Measurements from ENCODE around the gene RUSC1. TPM values are rescaled to one million over a fixed set of nuclear protein-coding genes. Genes with fewer than 3 reads are reported as not detected.

The RUSC1 gene
- total and polyA plus RNA-seq, 2 experiments from 2014 or later: 30.4 to 31.9 TPM

DNA sequence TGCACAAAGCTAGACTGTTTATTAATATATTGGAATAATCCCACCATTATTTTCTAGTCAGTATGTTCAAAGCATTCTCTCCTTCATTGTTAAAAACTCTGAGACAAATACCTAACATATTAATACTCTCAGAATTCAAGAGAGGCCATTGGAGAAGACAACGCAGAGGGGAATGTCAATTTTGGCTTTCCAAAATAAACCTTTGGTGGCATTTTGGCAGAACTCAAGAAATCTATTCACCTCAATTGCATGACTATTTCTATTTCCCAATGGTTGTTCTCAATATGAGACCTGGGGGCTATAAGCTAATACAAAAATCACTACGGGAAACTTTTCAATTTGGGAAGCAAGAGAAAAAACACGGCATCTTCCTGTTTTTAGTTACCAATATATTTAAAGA, 58.5 kb downstream of the RUSC1 start:
- H3K27me3 ChIP-seq (replicated peaks; ENCODE audit: insufficient read depth): no peaks in the 10 kb centered on the region
- H3K27ac ChIP-seq: peak overlapping the region; percentile 30
- WGBS, 2 experiments (ENCODE audit: low coverage in 1 of 2, low lambda C conversion rate in 2 of 2, missing lambda C conversion rate in 2 of 2): 50 to 54% methylated on average over 3 of the region's 3 CpGs
- H3F3A ChIP-seq (ENCODE audit: insufficient read depth): peaks cover 20% of the 10 kb centered on the region
- TF ChIP-seq EZH2 (IDR thresholded peaks at IDR 0.05; ENCODE audit: insufficient read depth, poor library complexity, severe bottlenecking) (no peak), EZH2phosphoT487 (IDR thresholded peaks at IDR 0.05; ENCODE audit: insufficient read depth, low read depth) (no peak)
- H3K9me3 ChIP-seq (ENCODE audit: low read depth): no peaks in the 10 kb centered on the region
- H3K9me2 ChIP-seq (ENCODE audit: insufficient read depth): no peaks in the 10 kb centered on the region
- no peaks in the 10 kb centered on the region for H4K20me1 ChIP-seq (ENCODE audit: insufficient read depth)
- peaks cover 10% of the 10 kb centered on the region for H3K4me1 ChIP-seq (ENCODE audit: insufficient read depth)
- H3K4me3 ChIP-seq: no peak overlapping the region
- DNase-seq: peak; percentile 25
- H3K36me3 ChIP-seq (ENCODE audit: low read depth): peaks cover 37% of the 10 kb centered on the region
- in situ Hi-C loops (cut with MboI): no loop called here
- H3K4me2 ChIP-seq (ENCODE audit: unreplicated experiment): peak overlapping the region; percentile 9
- H3K79me2 ChIP-seq (ENCODE audit: insufficient read depth): no peaks in the 10 kb centered on the region
- H3K9ac ChIP-seq: no peak overlapping the region
- no peak overlapping the region for H2AFZ ChIP-seq

DNA sequence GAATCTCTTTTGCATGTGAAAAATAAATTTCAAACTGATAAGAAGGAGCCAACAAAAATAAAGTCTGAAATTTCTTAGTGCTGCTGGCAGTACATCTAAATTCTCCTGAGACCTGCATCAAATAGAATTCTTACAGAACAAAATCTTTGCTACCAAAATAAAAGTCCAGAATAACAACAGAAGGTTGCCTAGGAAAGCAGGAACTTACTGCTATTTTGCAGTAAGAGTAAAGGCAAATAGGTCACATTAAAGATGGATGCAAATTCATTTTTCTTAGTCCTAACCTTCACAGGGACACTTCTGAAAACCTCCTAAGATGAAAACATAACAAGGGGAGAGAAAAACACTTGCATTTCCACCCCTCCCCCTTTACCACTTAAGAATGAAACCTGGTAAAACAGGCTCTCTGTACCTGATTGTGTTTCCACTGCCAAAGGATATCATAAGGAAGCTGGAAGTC, 59.0 kb downstream of the RUSC1 start:
- Histone ChIP-seq H3K4me1 (ENCODE audit: insufficient read depth) (peaks cover 10% of the 10 kb centered on the region), H3K27me3 (replicated peaks; ENCODE audit: insufficient read depth) (no peaks in the 10 kb centered on the region), H3K9me2 (ENCODE audit: insufficient read depth) (no peaks in the 10 kb centered on the region), H3K27ac (peak overlapping the region; percentile 30), H3F3A (ENCODE audit: insufficient read depth) (peaks cover 20% of the 10 kb centered on the region), H3K4me2 (ENCODE audit: unreplicated experiment) (peak overlapping the region; percentile 9), H3K9ac (no peak overlapping the region), H3K9me3 (ENCODE audit: low read depth) (no peaks in the 10 kb centered on the region), H2AFZ (0 out of 2 replicates have a peak overlapping the region, but pooled peaks have one; percentile 13), H3K79me2 (ENCODE audit: insufficient read depth) (no peaks in the 10 kb centered on the region), H3K36me3 (ENCODE audit: low read depth) (peaks cover 33% of the 10 kb centered on the region), H3K4me3 (no peak overlapping the region), H4K20me1 (ENCODE audit: insufficient read depth) (no peaks in the 10 kb centered on the region)
- in situ Hi-C loops (cut with MboI): no loop called here
- DNase-seq: peak; percentile 77
- TF ChIP-seq EZH2phosphoT487 (IDR thresholded peaks at IDR 0.05; ENCODE audit: insufficient read depth, low read depth) (no peak), EZH2 (IDR thresholded peaks at IDR 0.05; ENCODE audit: insufficient read depth, poor library complexity, severe bottlenecking) (no peak)

MicroRNAs encoded within 50 kb of the gene (microRNA counts, 767-probe panel; counts per million panel counts)
- 447 counts per million, percentile 86 among the panel's probes with 10 or more counts for microRNA hsa-miR-555

Small RNA genes within 50 kb of the gene (microRNA-seq; reads per million reads assigned to microRNA genes)
- not detected for gene MIR555 (ENCODE audit: borderline number of aligned reads)

Small RNA genes within 50 kb of the gene (small RNA-seq; reads per million reads assigned to genes)
- gene RNU6-106P (ENCODE audit: low read depth, low replicate concordance): not detected

Other genes with a start within 250 kb of the RUSC1 start
- 1.4 and 3.0 TPM in 2 replicates for gene EFNA3, start 242.1 kb upstream of the RUSC1 start, total RNA-seq (2014; rRNA removed; shearing (Covaris generic))
- gene EFNA3, start 242.1 kb upstream of the RUSC1 start, polyA plus RNA-seq (2016; fragmentation: Nextera tagmentation; extraction: Ambion mirVana): 2.5 and 2.7 TPM in 2 replicates
- not detected in 2 replicates for gene EFNA1, start 193.0 kb upstream of the RUSC1 start, total RNA-seq (2014; rRNA removed; shearing (Covaris generic))
- gene EFNA1, start 193.0 kb upstream of the RUSC1 start, polyA plus RNA-seq (2016; fragmentation: Nextera tagmentation; extraction: Ambion mirVana): not detected in 2 replicates
- gene SLC50A1, start 185.0 kb upstream of the RUSC1 start, total RNA-seq (2014; rRNA removed; shearing (Covaris generic)): 33.4 and 34.1 TPM in 2 replicates
- gene SLC50A1, start 185.0 kb upstream of the RUSC1 start, polyA plus RNA-seq (2016; fragmentation: Nextera tagmentation; extraction: Ambion mirVana): 55.1 and 58.3 TPM in 2 replicates
- 21.8 and 50.7 TPM in 2 replicates for gene DPM3, start 180.4 kb upstream of the RUSC1 start, total RNA-seq (2014; rRNA removed; shearing (Covaris generic))
- 75.3 and 82.3 TPM in 2 replicates for gene DPM3, start 180.4 kb upstream of the RUSC1 start, polyA plus RNA-seq (2016; fragmentation: Nextera tagmentation; extraction: Ambion mirVana)
- gene KRTCAP2, start 147.6 kb upstream of the RUSC1 start, total RNA-seq (2014; rRNA removed; shearing (Covaris generic)): 92.7 and 189 TPM in 2 replicates
- gene KRTCAP2, start 147.6 kb upstream of the RUSC1 start, polyA plus RNA-seq (2016; fragmentation: Nextera tagmentation; extraction: Ambion mirVana): 480 and 484 TPM in 2 replicates
- gene TRIM46, start 147.0 kb upstream of the RUSC1 start, total RNA-seq (2014; rRNA removed; shearing (Covaris generic)): 3.4 TPM in 2 replicates
- gene TRIM46, start 147.0 kb upstream of the RUSC1 start, polyA plus RNA-seq (2016; fragmentation: Nextera tagmentation; extraction: Ambion mirVana): 1.6 and 2.1 TPM in 2 replicates
- gene THBS3, start 113.0 kb upstream of the RUSC1 start, total RNA-seq (2014; rRNA removed; shearing (Covaris generic)): 20.6 and 21.4 TPM in 2 replicates
- 14.9 and 16.6 TPM in 2 replicates for gene THBS3, start 113.0 kb upstream of the RUSC1 start, polyA plus RNA-seq (2016; fragmentation: Nextera tagmentation; extraction: Ambion mirVana)
- gene MTX1, start 112.2 kb upstream of the RUSC1 start, total RNA-seq (2014; rRNA removed; shearing (Covaris generic)): 39.6 and 61.4 TPM in 2 replicates
- 69.2 and 78.6 TPM in 2 replicates for gene MTX1, start 112.2 kb upstream of the RUSC1 start, polyA plus RNA-seq (2016; fragmentation: Nextera tagmentation; extraction: Ambion mirVana)
- gene ENTREP3, start 65.4 kb upstream of the RUSC1 start, total RNA-seq (2014; rRNA removed; shearing (Covaris generic)): 6.4 and 8.0 TPM in 2 replicates
- 8.0 TPM in 2 replicates for gene ENTREP3, start 65.4 kb upstream of the RUSC1 start, polyA plus RNA-seq (2016; fragmentation: Nextera tagmentation; extraction: Ambion mirVana)
- 53.6 and 80.5 TPM in 2 replicates for gene SCAMP3, start 58.5 kb upstream of the RUSC1 start, total RNA-seq (2014; rRNA removed; shearing (Covaris generic))
- 135 and 141 TPM in 2 replicates for gene SCAMP3, start 58.5 kb upstream of the RUSC1 start, polyA plus RNA-seq (2016; fragmentation: Nextera tagmentation; extraction: Ambion mirVana)
- gene CLK2, start 47.4 kb upstream of the RUSC1 start, total RNA-seq (2014; rRNA removed; shearing (Covaris generic)): 16.8 and 24.0 TPM in 2 replicates
- 10.2 and 10.4 TPM in 2 replicates for gene CLK2, start 47.4 kb upstream of the RUSC1 start, polyA plus RNA-seq (2016; fragmentation: Nextera tagmentation; extraction: Ambion mirVana)
- gene HCN3, start 43.4 kb upstream of the RUSC1 start, total RNA-seq (2014; rRNA removed; shearing (Covaris generic)): 0.76 and 1.4 TPM in 2 replicates
- gene HCN3, start 43.4 kb upstream of the RUSC1 start, polyA plus RNA-seq (2016; fragmentation: Nextera tagmentation; extraction: Ambion mirVana): 1.6 and 1.9 TPM in 2 replicates
- not detected in 2 replicates for gene PKLR, start 19.5 kb upstream of the RUSC1 start, total RNA-seq (2014; rRNA removed; shearing (Covaris generic))
- gene PKLR, start 19.5 kb upstream of the RUSC1 start, polyA plus RNA-seq (2016; fragmentation: Nextera tagmentation; extraction: Ambion mirVana): 0.08 TPM in 1 of 2 replicates, not detected in the other
- gene FDPS, start 12.0 kb upstream of the RUSC1 start, total RNA-seq (2014; rRNA removed; shearing (Covaris generic)): 96.3 and 103 TPM in 2 replicates
- 106 and 116 TPM in 2 replicates for gene FDPS, start 12.0 kb upstream of the RUSC1 start, polyA plus RNA-seq (2016; fragmentation: Nextera tagmentation; extraction: Ambion mirVana)
- 18.2 and 20.0 TPM in 2 replicates for gene ASH1L, start 241.9 kb downstream of the RUSC1 start, total RNA-seq (2014; rRNA removed; shearing (Covaris generic))
- gene ASH1L, start 241.9 kb downstream of the RUSC1 start, polyA plus RNA-seq (2016; fragmentation: Nextera tagmentation; extraction: Ambion mirVana): 15.2 and 15.9 TPM in 2 replicates